ENCODE measurements around the gene ZNF431.

- peak; percentile 74 for TF ChIP-seq CTCF (IDR thresholded peaks at IDR 0.05; ENCODE audit: low read depth, low read length)
- TF ChIP-seq POLR2A (IDR thresholded peaks at IDR 0.05; ENCODE audit: extremely low read depth, insufficient read length): no peak
Observed at GRCh38 chr19:21202865-21203494, 61.1 kb downstream of the ZNF431 start.
